Measurements from ENCODE around the gene HS6ST2. TPM values are rescaled to one million over a fixed set of nuclear protein-coding genes. Genes with fewer than 3 reads are reported as not detected.
"Not testable (repeated sequence)": the region's sequence is repeated elsewhere in the genome, so short reads cannot be mapped to it uniquely, and the experiment has no call there.

Gene HS6ST2
- total RNA-seq, 2 experiments from 2014 or later, result 0.75 to 0.81 TPM

DNA sequence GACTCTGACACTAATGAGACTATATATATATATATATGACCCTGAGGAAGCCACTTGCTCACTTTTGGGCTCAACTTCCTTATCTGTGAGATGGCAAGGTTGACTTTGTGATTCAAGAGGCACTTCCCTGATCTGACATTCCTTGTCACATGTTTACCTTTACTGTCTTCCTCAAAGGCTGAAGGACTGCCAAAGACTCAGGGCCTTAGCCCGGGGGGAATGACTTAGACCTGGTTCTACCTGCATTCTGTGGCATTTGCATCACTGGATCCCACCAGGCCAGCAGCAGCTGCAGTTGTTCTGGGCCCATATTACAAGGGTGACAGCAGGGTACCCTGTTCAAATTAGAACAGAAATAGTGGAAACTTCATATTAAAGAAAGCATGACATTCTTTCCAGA, 3.1 kb upstream of the HS6ST2 start:
- intact Hi-C loops (cut with micrococcal nuclease), result no loop called here
- Mint-ChIP-seq H3K27me3 (peaks cover 19% of the 10 kb centered on the region), H3K36me3 (no peaks in the 10 kb centered on the region), H3K4me3 (no peak overlapping the region), H3K4me1 (ENCODE audit: low read depth) (peaks cover 3% of the 10 kb centered on the region), H3K27ac (no peak overlapping the region), H3K9me3 (no peaks in the 10 kb centered on the region)
- DNase-seq, result no peak
- ChIA-PET CTCF (no interaction called here), POLR2A (no interaction called here)

DNA sequence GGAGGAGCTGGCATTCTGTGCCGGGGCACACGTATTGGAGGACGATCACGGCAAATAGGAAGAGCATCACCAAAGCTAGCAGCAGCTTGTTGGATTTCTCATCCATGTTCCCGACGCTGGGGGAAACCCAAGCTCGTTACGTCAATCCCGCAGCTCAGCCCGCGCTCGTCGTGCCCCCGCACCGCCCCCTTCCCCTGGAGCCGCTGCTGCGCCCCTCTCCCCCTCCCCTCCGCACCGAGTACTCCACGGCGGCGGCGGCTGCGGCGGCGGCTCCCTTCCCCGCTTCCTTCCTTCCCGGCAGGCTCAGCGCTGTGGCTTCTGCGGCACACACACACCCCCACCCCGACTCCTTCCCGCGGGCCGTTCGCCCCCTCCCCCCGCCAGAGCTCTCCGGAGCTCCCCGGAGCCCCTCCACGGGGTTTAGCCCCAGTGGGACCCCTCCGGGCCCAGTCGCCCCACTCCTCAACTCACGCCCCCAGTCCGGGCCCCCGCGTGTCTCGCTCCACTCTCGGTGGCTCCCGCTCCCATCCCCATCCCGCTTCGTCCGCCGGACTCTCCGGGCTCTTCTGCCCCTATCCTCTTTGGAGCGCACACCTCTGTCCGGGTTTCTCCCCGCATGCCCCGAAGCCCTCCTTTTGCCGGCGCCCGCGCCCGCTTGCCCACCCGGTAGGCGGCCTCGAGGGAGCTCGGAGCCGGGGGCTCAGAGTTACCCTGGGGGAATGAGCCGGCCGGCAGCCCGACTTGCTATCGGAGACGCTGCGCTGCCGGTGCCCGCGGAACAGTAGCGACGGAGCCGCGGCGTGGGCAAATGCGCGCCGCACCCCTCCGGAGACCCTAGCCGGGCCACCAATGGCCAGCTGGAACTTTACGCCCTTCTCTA, 978 bp downstream of the HS6ST2 start:
- DNase-seq, result peak; percentile 26
- intact Hi-C loops (cut with micrococcal nuclease), result loop anchor here (10.0 kb wide), 1 partner anchor 213 kb away; no protein-coding TSS in a partner anchor
- Mint-ChIP-seq H3K27ac (no peak overlapping the region), H3K27me3 (peaks cover 35% of the 10 kb centered on the region), H3K9me3 (no peaks in the 10 kb centered on the region), H3K4me3 (peak overlapping the region; percentile 55), H3K36me3 (no peaks in the 10 kb centered on the region), H3K4me1 (ENCODE audit: low read depth) (peaks cover 6% of the 10 kb centered on the region)
- CTCF ChIA-PET, result interaction anchor here (0.6 to 1.6 kb wide), 2 partner anchors 9 to 1242 kb away, joined by 3 to 5 read pairs; no protein-coding TSS in a partner anchor
- POLR2A ChIA-PET, result no interaction called here

DNA sequence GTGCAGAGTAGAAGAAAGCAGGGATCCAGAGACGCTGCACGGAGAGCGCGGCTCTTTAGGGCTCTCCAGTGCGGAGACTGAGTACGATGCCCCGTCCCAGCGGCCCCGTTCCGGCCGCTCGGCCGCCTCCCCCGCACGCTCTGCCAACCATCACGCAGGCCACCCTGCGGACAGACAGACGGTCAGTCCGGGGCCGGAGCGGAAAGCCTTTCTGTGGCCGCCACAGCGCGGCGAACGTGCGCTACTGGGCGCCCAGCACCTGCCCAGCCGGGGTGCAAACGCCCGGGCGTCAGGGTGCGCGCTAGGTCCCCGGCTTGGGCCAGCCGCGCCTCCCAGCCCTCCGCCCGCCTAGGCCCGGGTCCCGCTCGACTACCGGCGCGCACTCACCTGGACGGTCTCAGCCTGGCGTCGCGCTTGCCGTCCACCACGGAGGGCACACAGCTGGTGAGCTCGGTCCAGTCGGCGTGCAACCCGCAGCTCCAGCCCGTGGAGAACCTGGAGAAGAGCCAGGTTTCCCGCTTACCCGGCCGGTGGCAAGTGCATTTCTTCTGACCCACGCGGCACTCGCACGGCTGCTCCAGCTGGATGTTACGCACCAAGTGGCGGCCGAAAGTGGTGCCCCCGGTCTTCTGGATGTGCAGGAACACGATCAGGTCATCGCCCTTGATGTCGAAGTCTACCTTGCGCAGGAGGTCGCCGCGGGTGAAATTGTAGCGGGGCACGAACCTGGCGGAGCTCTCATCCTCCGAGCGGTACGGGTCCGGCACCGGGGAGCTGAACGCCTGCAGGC, 1.8 kb downstream of the HS6ST2 start:
- Mint-ChIP-seq H3K9me3 (no peaks in the 10 kb centered on the region), H3K27me3 (peaks cover 33% of the 10 kb centered on the region), H3K4me1 (ENCODE audit: low read depth) (peaks cover 6% of the 10 kb centered on the region), H3K36me3 (no peaks in the 10 kb centered on the region), H3K4me3 (peak overlapping the region; percentile 55), H3K27ac (no peak overlapping the region)
- POLR2A ChIA-PET, result no interaction called here
- DNase-seq, result no peak
- CTCF ChIA-PET, result interaction anchor here (1.6 kb wide), 1 partner anchor 8 kb away, joined by 3 read pairs; no protein-coding TSS in a partner anchor
- intact Hi-C loops (cut with micrococcal nuclease), result loop anchor here (10.0 kb wide), 1 partner anchor 212 kb away; no protein-coding TSS in a partner anchor

DNA sequence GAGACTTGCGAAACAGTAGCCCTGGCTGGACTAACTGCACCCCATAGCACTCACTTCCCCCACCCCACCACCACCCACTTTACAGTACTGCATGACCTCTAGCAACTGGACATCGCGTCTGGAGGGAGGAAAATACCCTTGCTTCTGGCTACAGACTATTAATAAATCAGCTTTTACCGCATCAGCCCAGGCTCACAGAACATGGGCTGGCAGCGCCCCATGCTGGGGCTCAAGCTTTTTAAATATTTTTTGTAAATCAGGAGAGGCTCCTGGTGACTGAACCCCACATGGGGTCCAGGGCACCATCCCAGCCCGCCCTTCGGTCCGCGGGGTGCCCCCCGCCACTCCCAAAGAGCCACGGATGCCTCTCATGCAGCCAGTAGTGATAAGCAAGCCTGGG, 2.7 kb downstream of the HS6ST2 start:
- POLR2A ChIA-PET, result no interaction called here
- no peak overlapping the region for H3K4me3 Mint-ChIP-seq
- CTCF ChIA-PET, result no interaction called here
- DNase-seq, result no peak
- H3K27me3 Mint-ChIP-seq, result peaks cover 33% of the 10 kb centered on the region
- peaks cover 6% of the 10 kb centered on the region for H3K4me1 Mint-ChIP-seq (ENCODE audit: low read depth)
- no peaks in the 10 kb centered on the region for H3K9me3 Mint-ChIP-seq
- no peaks in the 10 kb centered on the region for H3K36me3 Mint-ChIP-seq
- no peak overlapping the region for H3K27ac Mint-ChIP-seq
- intact Hi-C loops (cut with micrococcal nuclease), result loop anchor here (10.0 kb wide), 1 partner anchor 211 kb away; no protein-coding TSS in a partner anchor

DNA sequence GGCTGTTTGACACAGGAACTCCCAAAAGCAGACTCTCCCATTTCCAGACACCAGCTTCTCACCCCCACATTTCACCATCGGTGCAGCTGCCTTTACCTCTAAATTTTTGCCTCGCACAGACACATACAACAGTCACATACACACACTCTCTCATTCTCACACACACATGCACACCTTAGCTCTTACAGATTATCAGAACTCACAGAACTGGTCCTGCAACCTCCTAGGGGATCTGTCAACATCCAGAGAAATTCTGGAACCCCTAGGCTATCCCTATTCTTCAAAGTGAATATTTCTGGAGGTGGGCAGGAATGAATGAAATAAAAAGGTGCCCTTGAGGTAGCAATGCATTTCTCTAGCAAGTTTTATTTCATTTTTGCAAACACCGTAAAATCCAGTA, 4.1 kb downstream of the HS6ST2 start:
- Mint-ChIP-seq H3K4me1 (ENCODE audit: low read depth) (peaks cover 6% of the 10 kb centered on the region), H3K36me3 (no peaks in the 10 kb centered on the region), H3K27me3 (peaks cover 32% of the 10 kb centered on the region), H3K9me3 (no peaks in the 10 kb centered on the region), H3K4me3 (no peak overlapping the region), H3K27ac (no peak overlapping the region)
- intact Hi-C loops (cut with micrococcal nuclease), result loop anchor here (10.0 kb wide), 1 partner anchor 210 kb away; no protein-coding TSS in a partner anchor
- ChIA-PET POLR2A (no interaction called here), CTCF (no interaction called here)
- no peak for DNase-seq

DNA sequence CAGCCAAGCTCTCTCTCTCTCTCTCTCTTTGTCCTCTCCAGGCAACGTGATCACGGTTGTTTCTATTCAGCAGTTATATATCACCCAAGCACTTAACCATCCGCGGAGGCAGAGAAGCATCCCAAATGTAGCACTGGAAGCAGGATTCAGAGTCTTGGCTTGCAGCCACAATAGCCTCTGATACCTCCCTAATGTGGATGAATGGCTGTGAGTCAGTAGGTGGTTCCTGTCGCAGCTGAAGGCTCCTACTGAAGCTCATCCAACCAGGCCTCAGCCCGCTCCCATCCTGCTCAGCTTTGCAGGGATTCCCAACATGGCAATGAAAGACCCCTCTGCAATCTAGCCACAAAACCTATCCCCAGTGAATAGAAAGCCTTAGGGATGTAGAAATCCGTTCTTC, 5.1 kb downstream of the HS6ST2 start:
- intact Hi-C loops (cut with micrococcal nuclease), result loop anchor here (10.0 kb wide), 1 partner anchor 209 kb away; no protein-coding TSS in a partner anchor
- Mint-ChIP-seq H3K27me3 (peaks cover 25% of the 10 kb centered on the region), H3K4me1 (ENCODE audit: low read depth) (peaks cover 6% of the 10 kb centered on the region), H3K36me3 (no peaks in the 10 kb centered on the region), H3K27ac (no peak overlapping the region), H3K9me3 (no peaks in the 10 kb centered on the region), H3K4me3 (no peak overlapping the region)
- ChIA-PET POLR2A (no interaction called here), CTCF (no interaction called here)
- no peak for DNase-seq

DNA sequence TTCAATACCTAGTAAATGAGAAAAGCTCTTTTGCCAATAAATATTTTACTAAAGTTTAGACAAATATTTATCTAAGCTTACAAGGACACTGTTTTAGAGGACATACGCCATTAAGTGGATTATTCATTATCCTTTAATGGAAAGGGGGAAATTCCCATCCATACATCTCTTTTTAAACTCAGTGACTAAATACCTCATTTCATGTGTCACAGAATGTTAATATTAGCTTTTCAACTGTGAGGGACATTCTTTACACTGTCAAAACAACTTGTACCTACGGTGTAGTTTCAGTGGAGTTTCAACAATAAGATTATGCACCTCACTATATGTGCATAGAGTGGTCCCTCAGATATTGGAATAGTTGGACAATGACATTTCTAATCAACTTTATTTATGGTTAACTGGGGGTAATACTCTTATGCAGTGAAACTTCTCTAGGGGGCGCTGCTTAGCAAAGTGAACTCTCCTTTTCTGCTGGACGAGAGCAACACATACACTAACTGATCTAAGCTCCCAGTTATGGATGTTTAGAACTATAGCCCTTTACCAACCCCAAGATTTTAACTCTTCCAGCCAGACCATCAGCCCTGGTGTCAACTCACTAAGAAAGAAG, 9.7 kb downstream of the HS6ST2 start:
- intact Hi-C loops (cut with micrococcal nuclease), result no loop called here
- ChIA-PET CTCF (interaction anchor here (1.0 to 1.4 kb wide), 2 partner anchors 8 to 23 kb away, joined by 3 read pairs; no protein-coding TSS in a partner anchor), POLR2A (no interaction called here)
- DNase-seq, result no peak
- Mint-ChIP-seq H3K27ac (no peak overlapping the region), H3K4me3 (no peak overlapping the region), H3K4me1 (ENCODE audit: low read depth) (no peaks in the 10 kb centered on the region), H3K9me3 (no peaks in the 10 kb centered on the region), H3K27me3 (peaks cover 4% of the 10 kb centered on the region), H3K36me3 (no peaks in the 10 kb centered on the region)

DNA sequence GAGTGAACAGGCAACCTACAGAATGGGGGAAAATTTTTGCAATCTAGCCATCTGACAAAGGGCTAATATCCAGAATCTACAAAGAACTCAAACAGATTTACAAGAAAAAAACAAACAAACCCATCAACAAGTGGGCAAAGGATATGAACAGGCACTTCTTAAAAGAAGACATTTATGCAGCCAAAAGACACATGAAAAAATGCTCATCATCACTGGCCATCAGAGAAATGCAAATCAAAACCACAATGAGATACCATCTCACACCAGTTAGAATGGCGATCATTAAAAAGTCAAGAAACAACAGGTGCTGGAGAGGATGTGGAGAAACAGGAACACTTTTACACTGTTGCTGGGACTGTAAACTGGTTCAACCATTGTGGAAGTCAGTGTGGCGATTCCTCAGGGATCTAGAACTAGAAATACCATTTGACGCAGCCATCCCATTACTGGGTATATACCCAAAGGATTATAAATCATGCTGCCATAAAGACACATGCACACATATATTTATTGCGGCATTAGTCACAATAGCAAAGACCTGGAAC, 13.3 kb downstream of the HS6ST2 start:
- CTCF ChIA-PET; DNase-seq; H3K9me3 Mint-ChIP-seq; H3K4me1 Mint-ChIP-seq (ENCODE audit: low read depth); POLR2A ChIA-PET; H3K36me3 Mint-ChIP-seq; H3K27me3 Mint-ChIP-seq; H3K4me3 Mint-ChIP-seq; intact Hi-C loops (cut with micrococcal nuclease); H3K27ac Mint-ChIP-seq: not testable (repeated sequence)

DNA sequence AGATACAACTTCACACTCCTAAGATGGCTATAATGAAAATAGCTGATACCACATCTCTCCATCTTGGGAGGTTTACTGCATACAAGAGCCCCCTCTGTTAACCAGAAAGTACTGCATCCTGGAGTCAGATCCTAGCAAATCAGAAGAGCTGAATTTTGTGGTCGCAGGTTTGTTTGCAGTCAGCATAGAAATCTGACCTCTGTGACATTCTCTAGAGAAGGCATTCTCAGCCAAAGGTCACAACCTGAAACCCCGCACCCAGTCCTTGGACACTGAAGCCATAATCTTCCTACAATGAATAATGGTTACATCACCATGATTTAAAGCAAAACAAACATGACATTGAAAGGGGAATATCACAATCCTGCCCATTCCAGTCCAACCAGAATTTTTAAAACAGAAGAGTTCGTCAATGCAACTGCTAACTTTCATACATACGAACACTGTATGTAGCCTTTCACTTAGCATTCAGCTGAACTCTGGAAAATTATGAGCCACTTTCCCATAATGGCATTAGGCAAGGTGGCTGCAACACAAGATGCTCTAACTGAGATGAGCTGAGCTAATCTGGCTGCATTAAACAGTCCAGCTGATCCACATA, 17.6 kb downstream of the HS6ST2 start:
- no peaks in the 10 kb centered on the region for H3K36me3 Mint-ChIP-seq
- intact Hi-C loops (cut with micrococcal nuclease), result no loop called here
- no peak overlapping the region for H3K27ac Mint-ChIP-seq
- no peaks in the 10 kb centered on the region for H3K27me3 Mint-ChIP-seq
- no peak for DNase-seq
- no peak overlapping the region for H3K4me3 Mint-ChIP-seq
- H3K4me1 Mint-ChIP-seq (ENCODE audit: low read depth), result no peaks in the 10 kb centered on the region
- H3K9me3 Mint-ChIP-seq, result no peaks in the 10 kb centered on the region
- ChIA-PET POLR2A (interaction anchor here (0.5 kb wide), 1 partner anchor 1218 kb away, joined by 3 read pairs; no protein-coding TSS in a partner anchor), CTCF (interaction anchor here (0.6 kb wide), 1 partner anchor 1765 kb away, joined by 3 read pairs; no protein-coding TSS in a partner anchor)

DNA sequence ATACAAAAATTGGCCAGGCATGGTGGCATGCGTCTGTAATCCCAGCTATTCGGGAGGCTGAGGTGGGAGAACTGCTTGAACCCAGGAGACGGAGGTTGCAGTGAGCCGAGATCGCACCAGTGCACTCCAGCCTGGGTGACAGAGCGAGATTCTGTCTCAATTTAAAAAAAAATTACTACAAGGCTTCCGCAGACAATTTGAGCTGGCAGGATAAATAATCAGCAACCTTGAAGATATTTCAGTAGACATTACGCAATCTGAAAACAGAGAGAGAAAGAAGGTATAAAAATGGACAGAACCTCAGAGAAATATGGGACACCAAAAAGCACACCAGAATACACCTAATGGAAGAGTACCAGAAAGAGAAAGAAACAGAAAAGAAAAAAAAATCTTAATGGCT, 25.3 kb downstream of the HS6ST2 start:
- no peak overlapping the region for H3K4me3 Mint-ChIP-seq
- no peaks in the 10 kb centered on the region for H3K9me3 Mint-ChIP-seq
- H3K27me3 Mint-ChIP-seq, result no peaks in the 10 kb centered on the region
- no peaks in the 10 kb centered on the region for H3K36me3 Mint-ChIP-seq
- CTCF ChIA-PET, result no interaction called here
- no peak for DNase-seq
- H3K27ac Mint-ChIP-seq, result no peak overlapping the region
- H3K4me1 Mint-ChIP-seq (ENCODE audit: low read depth), result no peaks in the 10 kb centered on the region
- POLR2A ChIA-PET, result no interaction called here
- intact Hi-C loops (cut with micrococcal nuclease), result no loop called here

DNA sequence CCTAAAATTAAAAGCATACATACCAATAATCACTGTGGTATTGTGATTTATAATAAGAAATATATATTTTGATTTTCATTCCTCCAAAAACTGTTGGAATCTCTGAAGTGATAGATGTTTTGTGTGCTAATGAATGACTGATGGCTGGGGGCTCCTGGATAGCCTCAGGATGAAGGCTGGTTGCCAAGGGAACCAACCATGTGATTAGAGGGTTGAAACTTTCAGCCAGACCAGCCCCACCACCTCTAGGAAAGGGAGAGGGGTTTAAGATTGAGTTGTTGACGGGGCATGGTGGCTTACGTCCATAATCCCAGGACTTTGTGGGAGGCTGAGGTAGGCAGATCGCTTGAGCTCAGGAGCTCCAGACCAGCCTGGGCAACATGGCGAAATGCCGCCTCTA, 34.0 kb downstream of the HS6ST2 start:
- DNase-seq, result no peak
- H3K9me3 Mint-ChIP-seq, result no peaks in the 10 kb centered on the region
- no peaks in the 10 kb centered on the region for H3K27me3 Mint-ChIP-seq
- H3K36me3 Mint-ChIP-seq, result no peaks in the 10 kb centered on the region
- H3K4me3 Mint-ChIP-seq, result no peak overlapping the region
- no peak overlapping the region for H3K27ac Mint-ChIP-seq
- H3K4me1 Mint-ChIP-seq (ENCODE audit: low read depth), result no peaks in the 10 kb centered on the region
- intact Hi-C loops (cut with micrococcal nuclease), result no loop called here
- ChIA-PET POLR2A (no interaction called here), CTCF (no interaction called here)

Data from activated CD4-positive, alpha-beta memory T cell treated with anti-CD3 and anti-CD28 coated beads for 36 hours (primary cell).